Measurements from ENCODE around the gene MXRA8. TPM values are rescaled to one million over a fixed set of nuclear protein-coding genes. Genes with fewer than 3 reads are reported as not detected.

The MXRA8 gene
- total RNA-seq, 4 donors from 2014 or later, result 18.6 to 43.5 (median 21.9) TPM

- TF ChIP-seq EP300 (IDR thresholded peaks at IDR 0.05) (no peak), POLR2A (IDR thresholded peaks at IDR 0.05) (no peak), POLR2AphosphoS5 (IDR thresholded peaks at IDR 0.05) (no peak), CTCF (IDR thresholded peaks at IDR 0.05) (no peak)
- Histone ChIP-seq H3K9me3 (no peaks in the 10 kb centered on the region), H3K27me3 (no peaks in the 10 kb centered on the region), H3K4me1 (peaks cover 69% of the 10 kb centered on the region), H3K36me3 (peaks cover 10% of the 10 kb centered on the region), H3K4me3 (peak overlapping the region; percentile 65), H3K27ac (peak overlapping the region; percentile 93)
- WGBS, result 6% methylated on average over 9 of the region's 29 CpGs
- DNase-seq (ENCODE audit: low spot score in 2 of 2), result peak; percentile 89 to 91
These were observed 53.7 kb downstream of the MXRA8 start for GRCh38 chr1:1304331-1305299.

DNA sequence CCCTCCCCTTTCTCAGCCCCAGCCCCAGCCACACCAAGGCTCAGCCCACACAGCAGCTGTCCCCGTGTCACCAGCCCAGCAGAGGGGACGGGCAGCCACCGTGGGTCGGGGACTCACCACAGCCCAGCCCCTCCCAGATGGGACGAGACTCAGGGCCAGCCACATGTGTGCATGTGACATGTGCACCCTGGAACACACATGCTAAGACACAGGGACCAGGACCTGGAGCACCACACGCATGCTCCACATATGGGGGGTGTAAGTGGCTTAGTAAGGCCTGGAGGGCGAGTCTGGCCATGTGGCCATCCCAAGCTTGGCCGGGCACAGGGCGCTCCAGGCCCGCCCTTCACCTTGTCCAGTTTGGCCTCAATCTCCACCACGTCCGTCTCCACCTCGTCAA is 54.6 kb downstream of the MXRA8 start:
- 80% methylated on average over 2 of the region's 13 CpGs for WGBS
- H3K4me3 ChIP-seq, result peak overlapping the region; percentile 65
- no peak for DNase-seq (ENCODE audit: low spot score in 2 of 2)
- H3K27ac ChIP-seq, result peak overlapping the region; percentile 93
- no peak for TF ChIP-seq CTCF (IDR thresholded peaks at IDR 0.05)
- no peak for TF ChIP-seq POLR2AphosphoS5 (IDR thresholded peaks at IDR 0.05)
- TF ChIP-seq EP300 (IDR thresholded peaks at IDR 0.05), result no peak
- TF ChIP-seq POLR2A (IDR thresholded peaks at IDR 0.05), result no peak
- H3K27me3 ChIP-seq, result no peaks in the 10 kb centered on the region
- H3K4me1 ChIP-seq, result peaks cover 61% of the 10 kb centered on the region
- H3K36me3 ChIP-seq, result peaks cover 17% of the 10 kb centered on the region
- no peaks in the 10 kb centered on the region for H3K9me3 ChIP-seq

- Histone ChIP-seq H3K36me3 (peaks cover 24% of the 10 kb centered on the region), H3K27me3 (no peaks in the 10 kb centered on the region), H3K9me3 (no peaks in the 10 kb centered on the region), H3K4me1 (peaks cover 61% of the 10 kb centered on the region), H3K27ac (peak overlapping the region; percentile 93), H3K4me3 (peak overlapping the region; percentile 65)
- DNase-seq (ENCODE audit: low spot score in 2 of 2), result no peak
- WGBS, result 36% methylated on average over 8 of the region's 31 CpGs
- no peak for TF ChIP-seq POLR2AphosphoS5 (IDR thresholded peaks at IDR 0.05)
- no peak for TF ChIP-seq CTCF (IDR thresholded peaks at IDR 0.05)
- TF ChIP-seq EP300 (IDR thresholded peaks at IDR 0.05), result no peak
- TF ChIP-seq POLR2A (IDR thresholded peaks at IDR 0.05), result no peak
These were observed 55.3 kb downstream of the MXRA8 start for GRCh38 chr1:1302951-1303509.

Other genes starting within 250 kb of the MXRA8 start
- 10 to 100 TPM; 12.8 to 48.4 (median 19.7) TPM for gene C1orf159, start 242.5 kb downstream of the MXRA8 start, total RNA-seq
- gene TTLL10, start 184.7 kb downstream of the MXRA8 start, total RNA-seq, result not detected
- 10 to 100 TPM; 24.4 to 62.1 (median 33.5) TPM for gene TNFRSF18, start 152.0 kb downstream of the MXRA8 start, total RNA-seq
- gene TNFRSF4, start 144.4 kb downstream of the MXRA8 start, total RNA-seq, result 1 to 10 TPM in 1 of 4 donors, under 1 TPM in 2, not detected in 1; 0.42 to 1.4 (median 0.72) TPM
- gene SDF4, start 126.6 kb downstream of the MXRA8 start, total RNA-seq, result 10 to 100 TPM; 57.5 to 87.6 (median 73.1) TPM
- gene B3GALT6, start 126.3 kb downstream of the MXRA8 start, total RNA-seq, result 10 to 100 TPM in 3 of 4 donors, 1 to 10 TPM in 1; 9.3 to 24.4 (median 16.4) TPM
- 10 to 100 TPM in 1 of 4 donors, 1 to 10 TPM in 3; 4.3 to 23.5 (median 7.1) TPM for gene C1QTNF12, start 111.8 kb downstream of the MXRA8 start, total RNA-seq
- 10 to 100 TPM; 30.2 to 70.0 (median 60.0) TPM for gene UBE2J2, start 84.7 kb downstream of the MXRA8 start, total RNA-seq
- 1 to 10 TPM; 1.5 to 4.7 (median 2.6) TPM for gene SCNN1D, start 78.1 kb downstream of the MXRA8 start, total RNA-seq
- 100 to 1,000 TPM; 112 to 309 (median 148) TPM for gene ACAP3, start 50.6 kb downstream of the MXRA8 start, total RNA-seq
- 10 to 100 TPM; 16.9 to 56.4 (median 36.4) TPM for gene PUSL1, start 50.0 kb downstream of the MXRA8 start, total RNA-seq
- 100 to 1,000 TPM; 105 to 242 (median 151) TPM for gene INTS11, start 33.9 kb downstream of the MXRA8 start, total RNA-seq
- gene CPTP, start 33.8 kb downstream of the MXRA8 start, total RNA-seq, result 10 to 100 TPM; 32.5 to 60.4 (median 54.3) TPM
- gene TAS1R3, start 27.3 kb downstream of the MXRA8 start, total RNA-seq, result 1 to 10 TPM in 1 of 4 donors, under 1 TPM in 3; 0.56 to 1.8 (median 0.82) TPM
- 100 to 1,000 TPM in 3 of 4 donors, 10 to 100 TPM in 1; 99.4 to 151 (median 106) TPM for gene DVL1, start 9.1 kb downstream of the MXRA8 start, total RNA-seq
- 100 to 1,000 TPM in 1 of 4 donors, 10 to 100 TPM in 3; 55.8 to 106 (median 86.1) TPM for gene AURKAIP1, start 16.7 kb upstream of the MXRA8 start, total RNA-seq
- 100 to 1,000 TPM; 136 to 599 (median 160) TPM for gene CCNL2, start 40.8 kb upstream of the MXRA8 start, total RNA-seq
- gene MRPL20, start 48.7 kb upstream of the MXRA8 start, total RNA-seq, result 100 to 1,000 TPM in 3 of 4 donors, 10 to 100 TPM in 1; 93.6 to 119 (median 109) TPM
- gene ANKRD65, start 62.7 kb upstream of the MXRA8 start, total RNA-seq, result 10 to 100 TPM in 1 of 4 donors, 1 to 10 TPM in 3; 2.8 to 10.3 (median 5.9) TPM
- 10 to 100 TPM; 14.5 to 27.6 (median 19.8) TPM for gene VWA1, start 77.1 kb upstream of the MXRA8 start, total RNA-seq
- 1 to 10 TPM in 2 of 4 donors, under 1 TPM in 2; 0.32 to 4.2 (median 1.2) TPM for gene ATAD3C, start 91.1 kb upstream of the MXRA8 start, total RNA-seq
- 10 to 100 TPM; 18.5 to 71.9 (median 23.7) TPM for gene ATAD3B, start 113.2 kb upstream of the MXRA8 start, total RNA-seq
- gene ATAD3A, start 153.6 kb upstream of the MXRA8 start, total RNA-seq, result 10 to 100 TPM; 15.0 to 23.2 (median 19.7) TPM
- 1 to 10 TPM in 3 of 4 donors, not detected in 1; 1.0 to 1.7 (median 1.1) TPM for gene TMEM240, start 182.1 kb upstream of the MXRA8 start, total RNA-seq
- gene SSU72, start 216.3 kb upstream of the MXRA8 start, total RNA-seq, result 100 to 1,000 TPM; 102 to 115 (median 109) TPM
- 10 to 100 TPM in 3 of 4 donors, 1 to 10 TPM in 1; 9.0 to 26.2 (median 24.5) TPM for gene FNDC10, start 241.6 kb upstream of the MXRA8 start, total RNA-seq